ENCODE measurements around the gene LARP4B.

DNA sequence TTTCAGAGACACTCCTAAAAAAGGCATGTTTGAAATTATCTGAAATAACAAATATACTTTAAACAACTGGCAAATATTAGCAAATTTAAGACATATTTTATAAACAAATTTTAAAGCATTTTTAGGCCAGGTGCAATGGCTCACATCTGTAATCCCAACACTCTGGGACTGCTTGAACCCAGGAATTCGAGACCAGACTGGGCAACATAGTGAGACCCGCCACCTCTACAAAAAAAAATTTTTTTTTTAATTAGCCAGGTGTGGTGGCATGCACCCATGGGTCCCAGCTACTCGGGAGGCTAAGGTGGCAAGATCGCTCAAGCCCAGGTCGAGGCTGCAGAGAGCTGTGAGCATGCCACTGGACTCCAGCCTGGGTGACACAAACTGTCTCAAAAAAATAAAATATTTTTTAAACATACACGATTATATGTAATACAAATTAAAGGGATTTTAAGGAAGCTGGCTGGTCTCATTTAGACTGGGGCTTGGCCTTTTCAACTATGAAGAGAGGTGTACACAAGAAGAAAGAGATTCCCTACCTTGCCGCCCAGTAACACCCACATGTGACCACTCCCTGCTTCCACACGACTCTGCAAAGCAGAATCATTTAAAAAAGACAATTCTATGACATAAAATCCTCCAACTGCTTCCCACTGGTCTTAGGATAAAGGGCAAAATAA lies 7.5 kb downstream of the LARP4B start:
- TF ChIP-seq CTCF (IDR thresholded peaks at IDR 0.05; ENCODE audit: low read depth, low read length, missing input control): no peak
- no peak for TF ChIP-seq FOXA1 (IDR thresholded peaks at IDR 0.05)
- TF ChIP-seq, protein P1, sequence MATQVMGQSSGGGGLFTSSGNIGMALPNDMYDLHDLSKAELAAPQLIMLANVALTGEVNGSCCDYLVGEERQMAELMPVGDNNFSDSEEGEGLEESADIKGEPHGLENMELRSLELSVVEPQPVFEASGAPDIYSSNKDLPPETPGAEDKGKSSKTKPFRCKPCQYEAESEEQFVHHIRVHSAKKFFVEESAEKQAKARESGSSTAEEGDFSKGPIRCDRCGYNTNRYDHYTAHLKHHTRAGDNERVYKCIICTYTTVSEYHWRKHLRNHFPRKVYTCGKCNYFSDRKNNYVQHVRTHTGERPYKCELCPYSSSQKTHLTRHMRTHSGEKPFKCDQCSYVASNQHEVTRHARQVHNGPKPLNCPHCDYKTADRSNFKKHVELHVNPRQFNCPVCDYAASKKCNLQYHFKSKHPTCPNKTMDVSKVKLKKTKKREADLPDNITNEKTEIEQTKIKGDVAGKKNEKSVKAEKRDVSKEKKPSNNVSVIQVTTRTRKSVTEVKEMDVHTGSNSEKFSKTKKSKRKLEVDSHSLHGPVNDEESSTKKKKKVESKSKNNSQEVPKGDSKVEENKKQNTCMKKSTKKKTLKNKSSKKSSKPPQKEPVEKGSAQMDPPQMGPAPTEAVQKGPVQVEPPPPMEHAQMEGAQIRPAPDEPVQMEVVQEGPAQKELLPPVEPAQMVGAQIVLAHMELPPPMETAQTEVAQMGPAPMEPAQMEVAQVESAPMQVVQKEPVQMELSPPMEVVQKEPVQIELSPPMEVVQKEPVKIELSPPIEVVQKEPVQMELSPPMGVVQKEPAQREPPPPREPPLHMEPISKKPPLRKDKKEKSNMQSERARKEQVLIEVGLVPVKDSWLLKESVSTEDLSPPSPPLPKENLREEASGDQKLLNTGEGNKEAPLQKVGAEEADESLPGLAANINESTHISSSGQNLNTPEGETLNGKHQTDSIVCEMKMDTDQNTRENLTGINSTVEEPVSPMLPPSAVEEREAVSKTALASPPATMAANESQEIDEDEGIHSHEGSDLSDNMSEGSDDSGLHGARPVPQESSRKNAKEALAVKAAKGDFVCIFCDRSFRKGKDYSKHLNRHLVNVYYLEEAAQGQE (IDR thresholded peaks at IDR 0.05): no peak
- TF ChIP-seq RAD21 (IDR thresholded peaks at IDR 0.05): no peak
- TF ChIP-seq GABPA (IDR thresholded peaks at IDR 0.05 in 1 of 2, conservative IDR thresholded peaks at IDR 0.05 in 1 of 2): no peak
- TF ChIP-seq SP1 (IDR thresholded peaks at IDR 0.05): no peak
- no peak for TF ChIP-seq MAX (IDR thresholded peaks at IDR 0.05)
- TF ChIP-seq TAF1 (conservative IDR thresholded peaks at IDR 0.05): no peak
- no peak for TF ChIP-seq ZBTB33 (IDR thresholded peaks at IDR 0.05)
- TF ChIP-seq HNF4A (conservative IDR thresholded peaks at IDR 0.05): no peak
